Thymus (tissue), 11 donors: ENCODE results near the gene GOLPH3. TPM values are rescaled to one million over a fixed set of nuclear protein-coding genes. Genes with fewer than 3 reads are reported as not detected.
"Not testable (repeated sequence)": the region's sequence is repeated elsewhere in the genome, so short reads cannot be mapped to it uniquely, and the experiment has no call there.

ENCODE experiments used
- DNase-seq, 9 donors: peaks; one replicate each; pipeline ENCODE4 v3.0.0-alpha.2; 2013; ENCODE audit warnings: low spot score in 9 of 9, low read depth in 6 of 9, missing footprints in 1 of 9
- H3K27ac ChIP-seq, 2 donors: one replicate each; pipeline ENCODE4 v1.5.1; 2013; ENCODE audit warnings: control low read depth in 1 of 2, low read depth in 1 of 2, low read length in 1 of 2, mild to moderate bottlenecking in 1 of 2, moderate library complexity in 1 of 2
- H3K27me3 ChIP-seq, 2 donors: one replicate each; pipeline ENCODE4 v1.5.1; 2013; ENCODE audit warnings: low read length in 1 of 2; ENCODE audit not compliant: control insufficient read depth in 2 of 2, insufficient read depth in 1 of 2
- H3K36me3 ChIP-seq, 2 donors: one replicate each; pipeline ENCODE4 v1.5.1; 2013; ENCODE audit warnings: low read length in 1 of 2, mild to moderate bottlenecking in 1 of 2, moderate library complexity in 1 of 2; ENCODE audit not compliant: control insufficient read depth in 2 of 2, insufficient read depth in 2 of 2
- H3K4me1 ChIP-seq, 2 donors: one replicate each; pipeline ENCODE4 v1.5.1; 2013; ENCODE audit warnings: low read length in 2 of 2; ENCODE audit not compliant: control insufficient read depth in 2 of 2, insufficient read depth in 2 of 2
- H3K4me3 ChIP-seq, 2 donors: one replicate each; pipeline ENCODE4 v1.5.1; 2013; ENCODE audit warnings: low read length in 2 of 2, control low read depth in 1 of 2, mild to moderate bottlenecking in 1 of 2
- H3K9me3 ChIP-seq, 2 donors: one replicate each; pipeline ENCODE4 v1.5.1; 2013; ENCODE audit warnings: low read length in 1 of 2, mild to moderate bottlenecking in 1 of 2; ENCODE audit not compliant: control insufficient read depth in 2 of 2, insufficient read depth in 1 of 2
- WGBS: extraction: QIAGEN DNeasy Blood & Tissue Kit; methylation state at CpG from one replicate; pipeline ENCODE4 v1.1.7; 2013; 5-methylcytosine and 5-hydroxymethylcytosine counted together
- polyA plus RNA-seq: library from polyadenylated mRNA; stranded (reverse); fragments of 200-250 nt; gene quantifications from one replicate; pipeline ENCODE4 v1.2.3, GENCODE V29; 2013
- total RNA-seq: library from RNA; stranded (reverse); fragments of 120-200 nt; gene quantifications from one replicate; pipeline ENCODE4 v1.2.4, GENCODE V29; 2013
- donor health status: healthy.

The GOLPH3 gene
- total and polyA plus RNA-seq, 2 donors, result 42.9 to 76.9 TPM

DNA sequence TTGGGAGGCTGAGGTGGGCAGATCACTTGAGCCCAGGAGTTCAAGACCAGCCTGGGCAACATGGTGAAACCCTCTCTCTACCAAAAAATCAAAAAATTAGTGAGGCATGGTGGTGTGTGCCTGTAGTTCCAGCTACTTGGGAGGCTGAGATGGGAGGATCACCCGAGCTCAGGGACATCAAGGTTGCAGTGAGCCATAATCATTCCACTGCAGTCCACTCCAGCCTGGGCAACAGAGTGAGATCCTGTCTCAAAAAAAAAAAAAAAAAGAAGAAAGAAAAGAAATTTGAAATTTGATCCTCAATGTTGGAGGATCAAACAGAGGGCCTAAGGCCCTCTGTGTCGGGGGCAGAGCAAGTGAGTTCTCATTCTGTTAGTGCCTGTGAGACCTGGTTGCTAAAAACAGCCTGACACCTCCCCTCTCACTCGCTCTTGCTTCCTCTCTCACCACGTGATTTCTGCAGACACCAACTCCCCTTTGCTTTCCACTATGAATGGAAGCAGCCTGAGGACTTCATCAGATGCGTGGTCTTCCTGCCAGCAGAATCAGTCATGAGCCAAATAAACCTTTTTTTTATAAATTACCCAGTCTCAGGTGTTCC is 8.4 kb upstream of the GOLPH3 start:
- WGBS, result 60% methylated on average over 5 of the region's 5 CpGs
- Histone ChIP-seq H3K27ac (no peak overlapping the region), H3K4me3 (no peak overlapping the region), H3K27me3 (no peaks in the 10 kb centered on the region), H3K9me3 (no peaks in the 10 kb centered on the region), H3K36me3 (no peaks in the 10 kb centered on the region), H3K4me1 (peaks cover 0 to 2% of the 10 kb centered on the region in 2 donors)
- peak in 2 of 9 donors; percentile 18 to 33 for DNase-seq

GRCh38 chr5:32173267-32174010 is 680 bp downstream of the GOLPH3 start:
- peak in 5 of 9 donors; percentile 25 to 69 (median 31) for DNase-seq
- Histone ChIP-seq H3K27ac (peak overlapping the region; percentile 93 to 95), H3K36me3 (peaks cover 13 to 23% of the 10 kb centered on the region in 2 donors), H3K27me3 (no peaks in the 10 kb centered on the region), H3K9me3 (no peaks in the 10 kb centered on the region), H3K4me1 (peaks cover 5 to 6% of the 10 kb centered on the region in 2 donors), H3K4me3 (peak overlapping the region; percentile 66 to 69)
- WGBS, result under 1% methylated on average over 74 of the region's 74 CpGs

DNA sequence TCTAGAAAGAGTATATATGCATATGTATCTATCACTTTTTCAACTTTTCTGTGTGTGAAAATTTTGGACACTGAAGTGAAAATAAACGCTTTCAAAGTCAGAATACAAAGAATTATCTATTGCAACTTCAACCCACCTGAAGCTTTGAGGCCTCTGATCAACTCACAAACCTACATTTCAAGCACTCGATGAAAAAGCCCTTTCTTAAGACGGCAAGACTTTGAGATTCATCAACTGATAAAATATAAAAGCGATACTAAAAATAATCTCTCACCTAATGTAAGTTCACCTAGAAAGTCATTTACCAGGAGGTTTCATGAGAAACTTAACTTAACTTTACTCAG is 1.2 kb downstream of the GOLPH3 start:
- under 1% methylated on average over 4 of the region's 4 CpGs for WGBS
- Histone ChIP-seq H3K9me3 (no peaks in the 10 kb centered on the region), H3K36me3 (peaks cover 15 to 24% of the 10 kb centered on the region in 2 donors), H3K4me3 (peak overlapping the region; percentile 66 to 69), H3K27me3 (no peaks in the 10 kb centered on the region), H3K4me1 (peaks cover 5 to 6% of the 10 kb centered on the region in 2 donors), H3K27ac (peak overlapping the region in 1 of 2 donors; percentile 81)
- peak in 5 of 9 donors; percentile 9 to 57 (median 23) for DNase-seq

GRCh38 chr5:32172186-32172911 is 1.8 kb downstream of the GOLPH3 start:
- 10% methylated on average over 34 of the region's 34 CpGs for WGBS
- H3K27ac ChIP-seq, result peak overlapping the region in 1 of 2 donors; percentile 81
- not testable (repeated sequence) for H3K9me3 ChIP-seq, H3K27me3 ChIP-seq, H3K4me1 ChIP-seq
- peak overlapping the region; percentile 66 to 69 for H3K4me3 ChIP-seq
- DNase-seq, result peak in 4 of 9 donors; percentile 8 to 18 (median 12)
- peaks cover 19 to 29% of the 10 kb centered on the region in 2 donors for H3K36me3 ChIP-seq

- peaks cover 19 to 31% of the 10 kb centered on the region in 2 donors for H3K36me3 ChIP-seq
- no peak overlapping the region for H3K27ac ChIP-seq
- WGBS, result 96% methylated on average over 5 of the region's 5 CpGs
- H3K27me3 ChIP-seq, result no peaks in the 10 kb centered on the region
- no peak overlapping the region for H3K4me3 ChIP-seq
- H3K4me1 ChIP-seq, result peaks cover 5 to 9% of the 10 kb centered on the region in 2 donors
- no peak for DNase-seq
- no peaks in the 10 kb centered on the region for H3K9me3 ChIP-seq
These were observed 3.6 kb downstream of the GOLPH3 start for GRCh38 chr5:32170303-32171151.

- H3K9me3 ChIP-seq, result no peaks in the 10 kb centered on the region
- 95% methylated on average over 9 of the region's 9 CpGs for WGBS
- peaks cover 27 to 33% of the 10 kb centered on the region in 2 donors for H3K36me3 ChIP-seq
- H3K27me3 ChIP-seq, result no peaks in the 10 kb centered on the region
- no peak for DNase-seq
- no peak overlapping the region for H3K27ac ChIP-seq
- no peak overlapping the region for H3K4me3 ChIP-seq
- H3K4me1 ChIP-seq, result peaks cover 0 to 9% of the 10 kb centered on the region in 2 donors
These were observed 5.6 kb downstream of the GOLPH3 start for GRCh38 chr5:32168460-32169033.

DNA sequence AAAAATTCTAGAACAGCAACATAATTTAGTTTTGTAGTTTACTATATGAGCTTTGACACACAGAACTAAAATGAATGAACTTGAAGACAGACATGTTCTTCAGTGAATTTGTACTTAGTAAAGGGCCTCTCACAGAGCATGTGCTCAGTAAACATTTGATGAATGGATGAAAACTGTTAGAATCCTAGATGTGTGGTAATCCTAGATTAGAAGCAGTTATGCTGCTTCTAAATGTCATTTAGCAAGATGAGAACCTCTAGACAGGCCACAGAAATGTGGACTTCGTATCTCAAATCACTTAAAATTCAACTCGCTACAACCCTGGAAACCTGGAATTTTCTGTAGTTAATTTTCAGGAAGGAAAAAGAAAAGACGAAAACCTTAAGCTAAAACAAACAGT is 8.5 kb downstream of the GOLPH3 start:
- Histone ChIP-seq H3K9me3 (no peaks in the 10 kb centered on the region), H3K36me3 (peaks cover 22 to 27% of the 10 kb centered on the region in 2 donors), H3K4me1 (peaks cover 0 to 5% of the 10 kb centered on the region in 2 donors), H3K27me3 (no peaks in the 10 kb centered on the region), H3K4me3 (no peak overlapping the region), H3K27ac (no peak overlapping the region)
- no peak for DNase-seq
- 93% methylated on average over 3 of the region's 3 CpGs for WGBS

GRCh38 chr5:32163785-32164184 is 10.3 kb downstream of the GOLPH3 start:
- H3K4me1 ChIP-seq, result peaks cover 0 to 2% of the 10 kb centered on the region in 2 donors
- WGBS, result 82% methylated on average over 2 of the region's 2 CpGs
- H3K36me3 ChIP-seq, result peaks cover 16 to 17% of the 10 kb centered on the region in 2 donors
- no peaks in the 10 kb centered on the region for H3K27me3 ChIP-seq
- no peak overlapping the region for H3K27ac ChIP-seq
- DNase-seq, result no peak
- H3K9me3 ChIP-seq, result no peaks in the 10 kb centered on the region
- H3K4me3 ChIP-seq, result no peak overlapping the region
